Caco-2 (cell line): ENCODE results near the gene CST6. TPM values are rescaled to one million over a fixed set of nuclear protein-coding genes. Genes with fewer than 3 reads are reported as not detected.

Experiments
- BruUV-seq: library from RNA; stranded (reverse); fragments of 400-500 nt; replicated peaks from 2 replicates; lab custom pipeline; 2021; lab: Mats Ljungman, UMichigan
- CTCF ChIA-PET: fragments of 300-600 bp; sonication (Branson Sonifier 250); formaldehyde crosslinking; loops from one replicate; lab custom pipeline; 2022; ENCODE audit warnings: antibody characterized with exemption; lab: Charles Lee
- POLR2A ChIA-PET: fragments of 300-600 bp; sonication (Branson Sonifier 250); formaldehyde crosslinking; loops from one replicate; lab custom pipeline; 2022; ENCODE audit warnings: antibody characterized with exemption; lab: Charles Lee
- DNase-seq, 2 experiments: peaks; one replicate each; pipeline versions ENCODE4 v3.0.0 to v3.0.0-alpha.2; 2020 to 2022
- H3K27me3 ChIP-seq: replicated peaks from 2 replicates; pipeline ENCODE4 v1.6.0; 2011; ENCODE audit warnings: low read length; ENCODE audit not compliant: control insufficient read depth, insufficient read depth
- H3K36me3 ChIP-seq: 2 replicates; pipeline ENCODE4 v1.5.1; 2011; ENCODE audit warnings: low read length; ENCODE audit not compliant: control insufficient read depth, insufficient read depth
- H3K4me1 ChIP-seq: fragments of 250-450 bp; sonication (Bioruptor Pico); 2 replicates; pipeline ENCODE4 v1.5.1; 2020; ENCODE audit warnings: mild to moderate bottlenecking
- H3K4me3 ChIP-seq: 2 replicates; pipeline ENCODE4 v1.5.1; 2011; ENCODE audit warnings: low read depth, mild to moderate bottlenecking, control low read depth, low read length
- H3K9me3 ChIP-seq: fragments of 250-450 bp; sonication (Bioruptor Pico); 2 replicates; pipeline ENCODE4 v1.5.1; 2020; ENCODE audit warnings: mild to moderate bottlenecking, moderate library complexity
- H3K27ac Mint-ChIP-seq: one replicate; pipeline ENCODE4 v1.8.0; 2022; ENCODE audit warnings: mixed read lengths; ENCODE audit not compliant: unreplicated experiment
- H3K27me3 Mint-ChIP-seq: one replicate; pipeline ENCODE4 v1.8.0; 2022; ENCODE audit warnings: mixed read lengths; ENCODE audit not compliant: insufficient read depth, unreplicated experiment
- H3K36me3 Mint-ChIP-seq: one replicate; pipeline ENCODE4 v1.8.0; 2022; ENCODE audit warnings: mild to moderate bottlenecking, mixed read lengths; ENCODE audit not compliant: insufficient read depth, unreplicated experiment
- H3K4me1 Mint-ChIP-seq: one replicate; pipeline ENCODE4 v1.8.0; 2022; ENCODE audit warnings: low read depth, mixed read lengths; ENCODE audit not compliant: unreplicated experiment
- H3K4me3 Mint-ChIP-seq: one replicate; pipeline ENCODE4 v1.8.0; 2022; ENCODE audit warnings: mild to moderate bottlenecking, moderate library complexity, mixed read lengths; ENCODE audit not compliant: unreplicated experiment
- H3K9me3 Mint-ChIP-seq: one replicate; pipeline ENCODE4 v1.8.0; 2022; ENCODE audit warnings: mixed read lengths; ENCODE audit not compliant: unreplicated experiment
- intact Hi-C: fragments of 100-400 bp; cut with micrococcal nuclease; formaldehyde crosslinking; loops from one replicate; pipeline ENCODE4 v1.10.0; 2022; ENCODE audit not compliant: unreplicated experiment
- total RNA-seq: library from RNA; stranded (reverse); gene quantifications from 2 replicates; pipeline ENCODE4 v1.2.3, GENCODE V29; 2022
- TF ChIP-seq, protein P1 (sequence below), 2 experiments: fragments of 200-600 bp in 1 of 2; IDR thresholded peaks; 1 replicate in 1 of 2; 2 replicates in 1 of 2; pipeline versions ENCODE4 v1.5.1 to v1.8.0; 2011 to 2022; ENCODE audit warnings: antibody characterized with exemption in 1 of 2, control low read depth in 1 of 2, inconsistent platforms in 1 of 2, low read depth in 1 of 2, low read length in 1 of 2, mild to moderate bottlenecking in 1 of 2, moderate library complexity in 1 of 2; ENCODE audit not compliant: insufficient read depth in 1 of 2, severe bottlenecking in 1 of 2, unreplicated experiment in 1 of 2

Gene CST6
- total RNA-seq, 1 experiment from 2014 or later: not detected

DNA sequence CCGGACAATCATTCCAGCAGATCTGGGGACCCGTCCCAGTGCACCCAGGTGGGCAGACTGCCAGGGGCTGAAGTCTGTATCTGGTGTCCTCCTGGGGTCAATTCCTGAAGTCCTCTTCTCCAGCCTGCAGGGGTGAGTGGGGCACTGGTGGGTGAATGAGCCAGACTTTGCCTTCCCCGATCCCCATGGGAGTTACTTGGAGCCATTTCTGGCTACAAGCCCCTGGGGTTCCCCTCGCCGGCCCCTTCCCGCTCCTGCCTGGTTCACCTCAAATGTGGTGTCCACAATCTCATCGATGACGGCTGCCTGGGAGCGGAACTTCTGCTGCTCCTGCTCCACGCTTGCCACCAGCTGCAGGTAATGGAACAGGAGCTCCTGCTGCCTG is 5.0 kb downstream of the CST6 start:
- intact Hi-C loops: no loop called here
- Histone ChIP-seq H3K27me3 (no peaks in the 10 kb centered on the region), H3K4me3 (no peak overlapping the region), H3K9me3 (no peaks in the 10 kb centered on the region), H3K36me3 (no peaks in the 10 kb centered on the region), H3K4me1 (peaks cover 16% of the 10 kb centered on the region)
- Mint-ChIP-seq H3K27me3 (no peaks in the 10 kb centered on the region), H3K27ac (no peak overlapping the region), H3K4me3 (no peak overlapping the region), H3K4me1 (no peaks in the 10 kb centered on the region), H3K9me3 (no peaks in the 10 kb centered on the region), H3K36me3 (no peaks in the 10 kb centered on the region)
- DNase-seq: no peak
- ChIA-PET POLR2A (no interaction called here), CTCF (no interaction called here)
- TF ChIP-seq, protein P1, sequence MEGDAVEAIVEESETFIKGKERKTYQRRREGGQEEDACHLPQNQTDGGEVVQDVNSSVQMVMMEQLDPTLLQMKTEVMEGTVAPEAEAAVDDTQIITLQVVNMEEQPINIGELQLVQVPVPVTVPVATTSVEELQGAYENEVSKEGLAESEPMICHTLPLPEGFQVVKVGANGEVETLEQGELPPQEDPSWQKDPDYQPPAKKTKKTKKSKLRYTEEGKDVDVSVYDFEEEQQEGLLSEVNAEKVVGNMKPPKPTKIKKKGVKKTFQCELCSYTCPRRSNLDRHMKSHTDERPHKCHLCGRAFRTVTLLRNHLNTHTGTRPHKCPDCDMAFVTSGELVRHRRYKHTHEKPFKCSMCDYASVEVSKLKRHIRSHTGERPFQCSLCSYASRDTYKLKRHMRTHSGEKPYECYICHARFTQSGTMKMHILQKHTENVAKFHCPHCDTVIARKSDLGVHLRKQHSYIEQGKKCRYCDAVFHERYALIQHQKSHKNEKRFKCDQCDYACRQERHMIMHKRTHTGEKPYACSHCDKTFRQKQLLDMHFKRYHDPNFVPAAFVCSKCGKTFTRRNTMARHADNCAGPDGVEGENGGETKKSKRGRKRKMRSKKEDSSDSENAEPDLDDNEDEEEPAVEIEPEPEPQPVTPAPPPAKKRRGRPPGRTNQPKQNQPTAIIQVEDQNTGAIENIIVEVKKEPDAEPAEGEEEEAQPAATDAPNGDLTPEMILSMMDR (IDR thresholded peaks at IDR 0.05; ENCODE audit: insufficient read depth in 1 of 2, low read depth in 1 of 2, low read length in 1 of 2, severe bottlenecking in 1 of 2, unreplicated experiment in 1 of 2): no peak
- no TSS peak for BruUV-seq

DNA sequence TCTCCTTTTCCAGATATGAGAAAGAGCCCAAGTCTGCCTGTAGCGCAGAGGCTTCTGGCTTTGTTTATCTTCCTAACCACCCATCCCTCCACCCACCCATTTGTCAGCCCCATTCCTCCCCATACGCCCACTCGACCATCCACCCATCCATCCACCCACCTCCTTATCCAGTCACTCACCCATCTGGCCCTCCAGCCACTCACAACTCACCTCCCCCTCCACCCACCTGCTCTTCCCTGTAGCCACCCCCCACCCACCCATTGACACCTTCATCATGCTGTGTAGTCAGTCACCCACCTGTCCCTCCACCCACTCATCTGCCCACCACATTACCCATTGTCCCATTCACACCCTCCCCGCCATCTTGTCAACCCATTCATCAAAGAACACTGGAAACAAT is 5.5 kb downstream of the CST6 start:
- Mint-ChIP-seq H3K27me3 (no peaks in the 10 kb centered on the region), H3K27ac (no peak overlapping the region), H3K4me1 (no peaks in the 10 kb centered on the region), H3K36me3 (no peaks in the 10 kb centered on the region), H3K4me3 (no peak overlapping the region), H3K9me3 (no peaks in the 10 kb centered on the region)
- no peak overlapping the region for H3K4me3 ChIP-seq
- TF ChIP-seq, protein P1 (IDR thresholded peaks at IDR 0.05; ENCODE audit: insufficient read depth in 1 of 2, low read depth in 1 of 2, low read length in 1 of 2, severe bottlenecking in 1 of 2, unreplicated experiment in 1 of 2): no peak
- no peaks in the 10 kb centered on the region for H3K9me3 ChIP-seq
- DNase-seq: no peak
- no TSS peak for BruUV-seq
- no peaks in the 10 kb centered on the region for H3K36me3 ChIP-seq
- no peaks in the 10 kb centered on the region for H3K27me3 ChIP-seq
- intact Hi-C loops: no loop called here
- peaks cover 12% of the 10 kb centered on the region for H3K4me1 ChIP-seq
- CTCF ChIA-PET: interaction anchor here (0.5 kb wide), 1 partner anchor 129 kb away, joined by 5 read pairs; the partner anchor contains the start of gene FIBP
- POLR2A ChIA-PET: no interaction called here

DNA sequence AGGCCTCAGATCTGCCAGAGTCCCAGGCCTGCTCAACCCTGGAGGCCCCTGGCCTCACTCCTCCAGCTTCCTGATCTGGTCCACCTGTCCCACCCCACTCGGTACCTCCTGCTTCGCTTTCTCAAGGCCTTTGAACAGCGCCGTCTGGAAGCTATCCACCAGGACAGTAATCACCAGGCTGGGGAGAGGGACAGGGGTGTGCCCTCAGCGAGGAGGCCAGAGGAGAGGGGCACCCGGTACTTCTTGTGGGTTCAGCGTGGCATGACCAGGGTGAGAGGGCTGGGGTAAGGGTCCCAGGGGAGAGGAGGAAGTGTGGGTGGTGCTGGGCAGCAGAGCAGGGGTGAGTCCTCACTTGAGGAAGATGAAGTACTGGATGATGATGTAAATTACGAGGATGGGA is 8.4 kb downstream of the CST6 start:
- no peaks in the 10 kb centered on the region for H3K4me1 ChIP-seq
- TF ChIP-seq, protein P1 (IDR thresholded peaks at IDR 0.05; ENCODE audit: insufficient read depth in 1 of 2, low read depth in 1 of 2, low read length in 1 of 2, severe bottlenecking in 1 of 2, unreplicated experiment in 1 of 2): no peak
- no peak overlapping the region for H3K4me3 ChIP-seq
- no peaks in the 10 kb centered on the region for H3K9me3 ChIP-seq
- no peaks in the 10 kb centered on the region for H3K9me3 Mint-ChIP-seq
- H3K27ac Mint-ChIP-seq: no peak overlapping the region
- H3K36me3 Mint-ChIP-seq: no peaks in the 10 kb centered on the region
- peaks cover 3% of the 10 kb centered on the region for H3K27me3 Mint-ChIP-seq
- ChIA-PET CTCF (interaction anchor here (0.6 kb wide), 1 partner anchor 8 kb away, joined by 3 read pairs; no protein-coding TSS in a partner anchor), POLR2A (interaction anchor here (0.6 kb wide), 1 partner anchor 33 kb away, joined by 3 read pairs; no protein-coding TSS in a partner anchor)
- H3K36me3 ChIP-seq: no peaks in the 10 kb centered on the region
- H3K4me1 Mint-ChIP-seq: no peaks in the 10 kb centered on the region
- BruUV-seq: no TSS peak
- intact Hi-C loops: no loop called here
- H3K4me3 Mint-ChIP-seq: no peak overlapping the region
- H3K27me3 ChIP-seq: no peaks in the 10 kb centered on the region
- no peak for DNase-seq
